ENCODE results near the gene RBFOX2. TPM values are rescaled to one million over a fixed set of nuclear protein-coding genes. Genes with fewer than 3 reads are reported as not detected.

The RBFOX2 gene
- total and polyA plus RNA-seq, 12 donors = 15.7 to 86.6 (median 69.8) TPM

DNA sequence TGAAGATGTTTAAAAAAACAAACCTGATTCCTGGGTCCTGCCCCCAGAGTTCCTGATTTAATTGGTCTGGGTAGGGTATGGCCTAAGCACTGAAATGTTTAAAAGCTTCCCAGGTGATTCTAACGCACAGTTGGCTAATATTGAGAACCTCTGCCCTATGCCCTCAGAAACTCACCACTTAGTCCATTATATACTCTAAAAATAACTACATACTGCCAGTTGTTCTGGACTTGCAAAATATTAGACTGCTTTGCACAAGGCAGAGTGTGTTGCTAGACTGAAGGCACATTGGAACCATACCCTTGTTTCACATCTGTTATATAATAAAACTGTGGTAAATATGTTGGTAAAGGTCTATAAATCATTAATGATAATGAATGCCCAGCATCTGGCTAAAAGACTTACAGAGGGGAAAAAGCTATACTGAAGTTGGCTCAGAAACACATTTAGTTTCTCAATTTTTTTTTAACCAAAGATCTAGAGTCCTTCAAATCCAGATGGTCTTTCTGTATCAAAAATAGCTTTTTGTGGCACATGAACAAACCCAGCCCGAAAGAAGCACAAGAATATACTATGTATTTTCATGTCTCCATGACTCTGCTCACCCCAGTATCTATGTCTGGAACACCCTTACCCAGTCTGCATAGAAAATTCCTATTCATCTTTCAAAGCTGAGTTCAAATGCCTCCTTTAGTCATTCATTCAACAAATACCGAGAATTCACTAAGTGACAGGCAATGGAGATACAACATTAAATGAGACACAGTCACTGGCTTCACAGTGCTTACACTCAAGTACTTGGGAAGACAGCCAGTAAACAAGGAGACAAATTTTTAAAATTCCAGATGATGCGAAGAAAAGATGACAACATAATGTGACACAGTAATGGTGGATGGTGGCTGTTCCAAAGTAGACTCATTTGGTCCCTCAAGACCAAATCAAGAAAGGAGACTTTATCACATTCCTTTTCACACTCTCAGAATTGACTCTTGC lies 44.1 kb downstream of the RBFOX2 start:
- H3K9me3 ChIP-seq (replicated peaks in 1 of 3) = no peaks in the 10 kb centered on the region
- H3K4me1 ChIP-seq (replicated peaks in 1 of 2) = peaks cover 8 to 25% of the 10 kb centered on the region in 2 donors
- TF ChIP-seq, protein P1, sequence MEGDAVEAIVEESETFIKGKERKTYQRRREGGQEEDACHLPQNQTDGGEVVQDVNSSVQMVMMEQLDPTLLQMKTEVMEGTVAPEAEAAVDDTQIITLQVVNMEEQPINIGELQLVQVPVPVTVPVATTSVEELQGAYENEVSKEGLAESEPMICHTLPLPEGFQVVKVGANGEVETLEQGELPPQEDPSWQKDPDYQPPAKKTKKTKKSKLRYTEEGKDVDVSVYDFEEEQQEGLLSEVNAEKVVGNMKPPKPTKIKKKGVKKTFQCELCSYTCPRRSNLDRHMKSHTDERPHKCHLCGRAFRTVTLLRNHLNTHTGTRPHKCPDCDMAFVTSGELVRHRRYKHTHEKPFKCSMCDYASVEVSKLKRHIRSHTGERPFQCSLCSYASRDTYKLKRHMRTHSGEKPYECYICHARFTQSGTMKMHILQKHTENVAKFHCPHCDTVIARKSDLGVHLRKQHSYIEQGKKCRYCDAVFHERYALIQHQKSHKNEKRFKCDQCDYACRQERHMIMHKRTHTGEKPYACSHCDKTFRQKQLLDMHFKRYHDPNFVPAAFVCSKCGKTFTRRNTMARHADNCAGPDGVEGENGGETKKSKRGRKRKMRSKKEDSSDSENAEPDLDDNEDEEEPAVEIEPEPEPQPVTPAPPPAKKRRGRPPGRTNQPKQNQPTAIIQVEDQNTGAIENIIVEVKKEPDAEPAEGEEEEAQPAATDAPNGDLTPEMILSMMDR (IDR thresholded peaks at IDR 0.05) = no peak
- no peak for TF ChIP-seq POLR2A (IDR thresholded peaks at IDR 0.05)
- H3K36me3 ChIP-seq (replicated peaks in 1 of 2) = no peaks in the 10 kb centered on the region
- no peaks in the 10 kb centered on the region for H3K27me3 ChIP-seq
- no peak overlapping the region for H3K4me3 ChIP-seq
- intact Hi-C loops (cut with DNase I) = no loop called here
- 84 to 96% (median 92%) methylated on average over 4 of the region's 4 CpGs for WGBS, 4 donors
- no peak overlapping the region for H3K27ac ChIP-seq
- no peak for DNase-seq

DNA sequence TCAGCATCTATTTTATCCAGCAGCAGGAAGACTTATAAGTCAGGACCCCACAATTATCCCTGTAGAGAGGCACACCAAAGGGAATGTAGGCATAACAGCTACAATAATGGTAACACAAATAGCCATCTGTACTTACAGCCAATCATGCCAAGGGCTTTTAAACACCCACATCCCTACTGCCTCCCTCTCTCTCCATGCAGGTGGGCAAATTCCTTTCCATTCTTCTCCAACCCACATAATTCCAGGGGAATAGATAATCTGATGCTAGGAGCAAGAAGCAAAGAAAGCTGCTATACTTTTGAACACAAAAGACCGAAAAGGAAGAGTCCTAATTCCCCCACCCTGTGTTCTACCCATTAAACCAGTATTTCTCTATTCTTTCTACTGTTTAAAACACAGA lies 46.7 kb downstream of the RBFOX2 start:
- TF ChIP-seq POLR2A (IDR thresholded peaks at IDR 0.05) = no peak
- TF ChIP-seq, protein P1 (IDR thresholded peaks at IDR 0.05) = no peak
- H3K36me3 ChIP-seq (replicated peaks in 1 of 2) = no peaks in the 10 kb centered on the region
- 76 to 100% (median 95%) methylated on average over 1 of the region's 1 CpG for WGBS, 4 donors
- no peak overlapping the region for H3K4me3 ChIP-seq
- intact Hi-C loops (cut with DNase I) = no loop called here
- no peaks in the 10 kb centered on the region for H3K9me3 ChIP-seq (replicated peaks in 1 of 3)
- H3K4me1 ChIP-seq (replicated peaks in 1 of 2) = peaks cover 14 to 31% of the 10 kb centered on the region in 2 donors
- no peaks in the 10 kb centered on the region for H3K27me3 ChIP-seq
- no peak overlapping the region for H3K27ac ChIP-seq
- no peak for DNase-seq

DNA sequence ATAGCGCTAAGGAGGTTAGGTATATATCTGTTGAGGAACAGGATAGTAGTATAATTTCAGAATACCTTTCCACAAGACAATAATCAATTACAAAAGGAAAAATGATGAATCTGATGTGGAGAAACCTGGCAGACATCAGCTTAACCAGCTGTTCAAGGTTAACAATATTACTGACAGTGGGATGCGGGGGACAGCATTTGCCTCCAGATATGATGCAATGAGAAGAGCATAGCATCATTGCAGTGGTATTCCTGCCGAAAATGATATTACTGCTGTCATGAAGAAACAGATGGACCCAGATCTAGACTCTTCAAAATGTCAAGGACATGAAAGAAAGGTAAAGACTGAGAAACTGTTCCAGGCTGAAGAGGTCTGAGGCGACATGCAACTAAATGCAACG lies 49.7 kb downstream of the RBFOX2 start:
- DNase-seq = no peak
- H3K4me1 ChIP-seq (replicated peaks in 1 of 2) = peaks cover 9 to 26% of the 10 kb centered on the region in 2 donors
- TF ChIP-seq POLR2A (IDR thresholded peaks at IDR 0.05) = no peak
- TF ChIP-seq, protein P1 (IDR thresholded peaks at IDR 0.05) = no peak
- no peaks in the 10 kb centered on the region for H3K36me3 ChIP-seq (replicated peaks in 1 of 2)
- intact Hi-C loops (cut with DNase I) = no loop called here
- H3K4me3 ChIP-seq = no peak overlapping the region
- H3K27me3 ChIP-seq = no peaks in the 10 kb centered on the region
- no peaks in the 10 kb centered on the region for H3K9me3 ChIP-seq (replicated peaks in 1 of 3)
- no peak overlapping the region for H3K27ac ChIP-seq
- WGBS, 4 donors = 60 to 80% (median 70%) methylated on average over 5 of the region's 5 CpGs

DNA sequence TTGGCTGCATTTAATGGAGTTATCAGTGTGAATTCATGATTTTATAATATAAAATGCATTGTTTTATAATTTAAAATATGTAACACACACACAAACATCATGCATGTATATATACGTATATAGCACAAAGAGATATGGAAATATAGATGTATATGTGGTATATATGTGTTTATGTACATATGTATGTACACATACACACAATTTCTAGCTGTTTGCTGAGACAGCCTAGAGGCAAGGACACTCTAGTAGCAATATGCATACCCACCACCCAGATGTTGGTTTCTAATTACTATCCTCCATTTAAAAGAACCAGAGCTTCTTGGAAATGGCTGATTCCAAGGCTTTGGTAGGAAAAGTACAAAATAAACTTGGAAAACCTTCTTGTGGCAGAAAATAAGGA lies 50.4 kb downstream of the RBFOX2 start:
- Histone ChIP-seq H3K4me1 (replicated peaks in 1 of 2) (peaks cover 9 to 32% of the 10 kb centered on the region in 2 donors), H3K4me3 (no peak overlapping the region), H3K27ac (no peak overlapping the region), H3K36me3 (replicated peaks in 1 of 2) (no peaks in the 10 kb centered on the region), H3K27me3 (no peaks in the 10 kb centered on the region), H3K9me3 (replicated peaks in 1 of 3) (no peaks in the 10 kb centered on the region)
- no peak for DNase-seq
- WGBS, 4 donors = 92 to 99% (median 95%) methylated on average over 1 of the region's 1 CpG
- TF ChIP-seq, protein P1 (IDR thresholded peaks at IDR 0.05) = no peak
- no peak for TF ChIP-seq POLR2A (IDR thresholded peaks at IDR 0.05)
- intact Hi-C loops (cut with DNase I) = no loop called here

Data from adrenal gland (tissue), 12 donors.